ENCODE results near the gene PRPS1L1. TPM values are rescaled to one million over a fixed set of nuclear protein-coding genes. Genes with fewer than 3 reads are reported as not detected.

Gene PRPS1L1
- total and polyA plus RNA-seq, 2 of the 8 experiments (the other 6 are each of a cell fraction or from before 2014, with no cell fraction given): not detected

DNA sequence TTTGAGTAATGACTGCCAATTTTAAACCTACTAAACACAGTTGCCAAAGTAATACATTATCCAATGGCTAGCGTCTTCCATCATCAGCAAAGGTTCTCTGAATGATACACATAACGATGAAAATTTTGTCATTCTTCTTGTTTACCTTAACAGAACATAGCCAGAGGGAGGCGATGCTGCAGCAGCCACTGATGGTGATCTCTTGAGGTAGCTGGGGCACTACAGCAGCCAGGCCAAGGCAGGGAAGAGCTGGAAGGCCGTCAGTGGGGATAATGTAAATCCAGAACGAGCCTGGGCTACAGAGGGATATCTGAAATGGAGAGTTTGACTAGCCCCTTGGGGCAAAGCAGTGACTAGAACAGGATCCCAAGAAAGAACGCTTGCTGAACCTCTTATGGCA, 38.8 kb downstream of the PRPS1L1 start:
- ChIA-PET CTCF (ENCODE audit: partially characterized antibody) (interaction anchor here (0.7 to 12.3 kb wide), 7 partner anchors 10 to 366 kb away, joined by 3 to 149 read pairs (median 4); no protein-coding TSS in a partner anchor), POLR2A (ENCODE audit: partially characterized antibody) (no interaction called here)
- H4K8ac ChIP-seq (ENCODE audit: extremely low read depth, insufficient read depth, low read length): no peak overlapping the region; the same call in 1 of the 2 replicates
- no peaks in the 10 kb centered on the region for H3K79me1 ChIP-seq (ENCODE audit: low read depth, low read length)
- no peak overlapping the region for H3K4me3 ChIP-seq (ENCODE audit: extremely low read depth in 1 of 4, insufficient read depth in 2 of 4, low read depth in 3 of 4, low read length in 4 of 4)
- no peak for TF ChIP-seq SAP30 (IDR thresholded peaks at IDR 0.05; ENCODE audit: insufficient read depth, insufficient replicate concordance, low read length)
- TF ChIP-seq, protein P1, sequence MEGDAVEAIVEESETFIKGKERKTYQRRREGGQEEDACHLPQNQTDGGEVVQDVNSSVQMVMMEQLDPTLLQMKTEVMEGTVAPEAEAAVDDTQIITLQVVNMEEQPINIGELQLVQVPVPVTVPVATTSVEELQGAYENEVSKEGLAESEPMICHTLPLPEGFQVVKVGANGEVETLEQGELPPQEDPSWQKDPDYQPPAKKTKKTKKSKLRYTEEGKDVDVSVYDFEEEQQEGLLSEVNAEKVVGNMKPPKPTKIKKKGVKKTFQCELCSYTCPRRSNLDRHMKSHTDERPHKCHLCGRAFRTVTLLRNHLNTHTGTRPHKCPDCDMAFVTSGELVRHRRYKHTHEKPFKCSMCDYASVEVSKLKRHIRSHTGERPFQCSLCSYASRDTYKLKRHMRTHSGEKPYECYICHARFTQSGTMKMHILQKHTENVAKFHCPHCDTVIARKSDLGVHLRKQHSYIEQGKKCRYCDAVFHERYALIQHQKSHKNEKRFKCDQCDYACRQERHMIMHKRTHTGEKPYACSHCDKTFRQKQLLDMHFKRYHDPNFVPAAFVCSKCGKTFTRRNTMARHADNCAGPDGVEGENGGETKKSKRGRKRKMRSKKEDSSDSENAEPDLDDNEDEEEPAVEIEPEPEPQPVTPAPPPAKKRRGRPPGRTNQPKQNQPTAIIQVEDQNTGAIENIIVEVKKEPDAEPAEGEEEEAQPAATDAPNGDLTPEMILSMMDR (IDR thresholded peaks at IDR 0.05; ENCODE audit: control extremely low read depth in 1 of 3, insufficient read depth in 1 of 3, low read depth in 1 of 3, low read length in 3 of 3): peak in 2 of 3 experiments; percentile 29 to 33; a peak in 3 of 4 replicates
- TF ChIP-seq EP300 (IDR thresholded peaks at IDR 0.05; ENCODE audit: borderline replicate concordance in 1 of 2, low read depth in 2 of 2, low read length in 2 of 2): no peak
- TF ChIP-seq ASH2L (IDR thresholded peaks at IDR 0.05; ENCODE audit: low read length): no peak
- TF ChIP-seq RAD21 (IDR thresholded peaks at IDR 0.05 in 1 of 2, conservative IDR thresholded peaks at IDR 0.05 in 1 of 2; ENCODE audit: low read depth in 2 of 2, low read length in 2 of 2): peak; percentile 38 to 53
- no peak for TF ChIP-seq NRF1 (IDR thresholded peaks at IDR 0.05; ENCODE audit: low read depth, low read length)
- H4K91ac ChIP-seq (replicated peaks; ENCODE audit: insufficient read length, low read length): no peak overlapping the region
- no peak overlapping the region for H3K56ac ChIP-seq (replicated peaks; ENCODE audit: insufficient read length, low read depth, low read length)
- no peak overlapping the region for H2BK120ac ChIP-seq (replicated peaks; ENCODE audit: low read depth, low read length)
- H3K4me1 ChIP-seq (replicated peaks in 1 of 4; ENCODE audit: control insufficient read depth in 3 of 4, insufficient read depth in 4 of 4, low read length in 3 of 4): no peaks in the 10 kb centered on the region
- H3K27me3 ChIP-seq (replicated peaks in 1 of 4; ENCODE audit: control insufficient read depth in 3 of 4, extremely low read depth in 1 of 4, insufficient read depth in 3 of 4, low read length in 3 of 4): no peaks in the 10 kb centered on the region
- H4K5ac ChIP-seq (ENCODE audit: insufficient read length, low read depth, low read length): no peak overlapping the region
- no peak overlapping the region for H2BK5ac ChIP-seq (ENCODE audit: low read depth, low read length)
- no peaks in the 10 kb centered on the region for H4K20me1 ChIP-seq (replicated peaks in 1 of 2; ENCODE audit: control insufficient read depth in 1 of 2, insufficient read depth in 2 of 2, low read length in 2 of 2)
- H3K9me3 ChIP-seq (ENCODE audit: insufficient read depth in 2 of 2, low read depth in 1 of 2, low read length in 1 of 2): no peaks in the 10 kb centered on the region
- H2BK20ac ChIP-seq (ENCODE audit: low read length): no peak overlapping the region
- H3K9ac ChIP-seq (replicated peaks in 1 of 4; ENCODE audit: extremely low read depth in 1 of 4, low read depth in 3 of 4, low read length in 3 of 4): no peak overlapping the region
- no peak overlapping the region for H3K4me2 ChIP-seq (ENCODE audit: insufficient read depth in 1 of 2, low read depth in 2 of 2, low read length in 2 of 2)
- H3K18ac ChIP-seq (ENCODE audit: extremely low read depth, low read length): no peak overlapping the region
- H2BK15ac ChIP-seq (ENCODE audit: low read length): no peak overlapping the region
- no peak overlapping the region for H3K23ac ChIP-seq (ENCODE audit: insufficient read length)
- H3K4ac ChIP-seq (replicated peaks; ENCODE audit: insufficient read length, low read depth, low read length): no peak overlapping the region
- H3K79me2 ChIP-seq (ENCODE audit: control insufficient read depth in 1 of 2, insufficient read depth in 2 of 2, low read length in 2 of 2): no peaks in the 10 kb centered on the region
- H3K23me2 ChIP-seq (ENCODE audit: low read depth, low read length): no peaks in the 10 kb centered on the region
- H2BK12ac ChIP-seq (ENCODE audit: low read depth, low read length): no peak overlapping the region
- peak overlapping the region; percentile 8; the same call in 1 of the 2 replicates for H2AFZ ChIP-seq (ENCODE audit: low read length)
- no peak overlapping the region for H3K27ac ChIP-seq (ENCODE audit: low read depth, low read length)
- no peak overlapping the region for H3K14ac ChIP-seq (ENCODE audit: insufficient read length)
- no peaks in the 10 kb centered on the region for H3K36me3 ChIP-seq (ENCODE audit: control insufficient read depth in 2 of 4, insufficient read depth in 4 of 4, low read length in 3 of 4)
- DNase-seq (ENCODE audit: low read depth in 1 of 2, low spot score in 2 of 2): no peak
- no peak overlapping the region for H2AK5ac ChIP-seq (ENCODE audit: low read depth, low read length)
- FAIRE-seq: no peak
- WGBS, 2 experiments (ENCODE audit: extremely low coverage in 1 of 2, insufficient coverage in 1 of 2, insufficient read length in 1 of 2, insufficient replicate concordance in 2 of 2, low coverage in 1 of 2, low lambda C conversion rate in 2 of 2, missing lambda C conversion rate in 1 of 2): 85% methylated on average over 6 of the region's 6 CpGs; no CpG with 5 or more reads in 1 of the 2 experiments
